GM23248 (cell line): ENCODE results near the gene SNURF.

ENCODE experiments used
- EZH2 ChIP-seq: fragments of 200-600 bp; sonication (generic); IDR thresholded peaks from 2 replicates; pipeline ENCODE4 v1.6.1; 2018; ENCODE audit warnings: antibody characterized with exemption, mild to moderate bottlenecking; ENCODE audit not compliant: insufficient read depth, poor library complexity, severe bottlenecking
- EZH2phosphoT487 ChIP-seq: fragments of 200-600 bp; sonication (generic); IDR thresholded peaks from 2 replicates; pipeline ENCODE4 v1.6.1; 2018; ENCODE audit warnings: antibody characterized with exemption, moderate library complexity, mild to moderate bottlenecking, low read depth; ENCODE audit not compliant: insufficient read depth

- TF ChIP-seq EZH2 (no peak), EZH2phosphoT487 (no peak)
Observed at GRCh38 chr15:24955531-24955921, 739 bp downstream of the SNURF start.
